ENCODE measurements around the gene UBD. TPM values are rescaled to one million over a fixed set of nuclear protein-coding genes. Genes with fewer than 3 reads are reported as not detected.
A peak's percentile ranks its signal among the peaks of the same experiment; 100 is the strongest.

The UBD gene
- not detected in 2 replicates for total RNA-seq (2011; cell fraction: chromatin; rRNA removed; ENCODE audit: low replicate concordance)
- total RNA-seq (2011; cell fraction: nucleolus; rRNA removed) = not detected in 2 replicates
- total RNA-seq (2011; cell fraction: nucleoplasm; rRNA removed) = not detected in 2 replicates
- total RNA-seq (2014; rRNA removed) (not detected in 2 replicates), total RNA-seq (2014; rRNA removed; fragmentation: Illumina TruSeq; extraction: Trizol) (not detected in 2 replicates), total RNA-seq (2015; rRNA removed; fragmentation: Illumina TruSeq; extraction: Trizol) (not detected in 2 replicates), total RNA-seq (2021) (not detected in 2 replicates), polyA plus RNA-seq (2011; rRNA removed) (not detected in 2 replicates), polyA plus RNA-seq (2014; fragmentation: Illumina TruSeq; extraction: Trizol) (not detected in 2 replicates), polyA plus RNA-seq (2014; fragmentation: Nextera tagmentation; extraction: Ambion mirVana) (not detected), polyA plus RNA-seq (2014; rRNA removed) (0.08 TPM in 1 of 2 replicates, not detected in the other), polyA minus RNA-seq (2011; rRNA and poly(A)+ RNA removed) (not detected in 2 replicates), Bru-seq, nascent RNA (not detected), BruChase-seq, experiment 1, labeled RNA remaining after a 2-hour chase (percentile 12 among the genes with signal in this experiment), BruChase-seq, experiment 2, labeled RNA remaining after a 6-hour chase (not detected)
- not detected in 2 replicates for polyA plus RNA-seq (2011; cell fraction: cytosol; rRNA removed)
- polyA plus RNA-seq (2011; cell fraction: nucleus; rRNA removed) = not detected in 2 replicates
- not detected in 2 replicates for polyA plus RNA-seq (2012)
- not detected in 2 replicates for polyA minus RNA-seq (2011; cell fraction: cytosol; rRNA and poly(A)+ RNA removed)
- not detected in 2 replicates for polyA minus RNA-seq (2011; cell fraction: nucleus; rRNA and poly(A)+ RNA removed)
- long read RNA-seq, experiment 1 = 0 reads
- long read RNA-seq, experiment 2 = 0 reads
- long read RNA-seq, experiment 3 = 0 reads

- Histone ChIP-seq H4K20me1 (replicated peaks; ENCODE audit: control insufficient read depth, insufficient read depth, low read length) (no peaks in the 10 kb centered on the region), H3K79me2 (ENCODE audit: control insufficient read depth, insufficient read depth, low read length) (no peaks in the 10 kb centered on the region), H3K9me3 (replicated peaks; ENCODE audit: control insufficient read depth, insufficient read depth, low read depth, low read length) (no peaks in the 10 kb centered on the region), H3K4me2 (ENCODE audit: insufficient read depth, low read length) (peak within 1 kb of the TSS; percentile 48), H3K4me3 (no peak within 1 kb of the TSS), H3K9me1 (ENCODE audit: control insufficient read depth, insufficient read depth, low read length) (no peaks in the 10 kb centered on the region), H2AFZ (ENCODE audit: low read depth, low read length) (peak within 1 kb of the TSS; percentile 89), H3K9ac (ENCODE audit: insufficient read depth in 1 of 2, low read depth in 2 of 2, low read length in 2 of 2) (no peak within 1 kb of the TSS), H3K36me3 (ENCODE audit: control insufficient read depth, insufficient read depth, low read length) (no peaks in the 10 kb centered on the region), H3K4me1 (replicated peaks in 1 of 2; ENCODE audit: control insufficient read depth in 2 of 2, insufficient read depth in 2 of 2, low read length in 2 of 2) (no peaks in the 10 kb centered on the region; a peak in 1 of 5 replicates), H3K27ac (ENCODE audit: extremely low read depth, low read depth, low read length) (no peak within 1 kb of the TSS), H3K27me3 (ENCODE audit: control insufficient read depth in 2 of 2, insufficient read depth in 2 of 2, low read length in 2 of 2) (peaks cover 17 to 30% of the 10 kb centered on the region in 2 experiments; a peak in 4 of 5 replicates)
- no peak for FAIRE-seq
- 0 out of 4 replicates have a peak, but pooled peaks of 1 of the 2 experiments have one; percentile 63 for TF ChIP-seq MCM7 (IDR thresholded peaks at IDR 0.05)
- no peak for TF ChIP-seq PML (IDR thresholded peaks at IDR 0.05; ENCODE audit: low read length)
- intact Hi-C loops (cut with micrococcal nuclease) = no loop called here
- no peak for ATAC-seq
- in situ Hi-C loops (cut with MboI) = no loop called here
- BruUV-seq (replicated peaks) = no TSS peak
- WGBS (ENCODE audit: insufficient coverage, low coverage, missing lambda C conversion rate) = 2% methylated on average over 6 of the region's 6 CpGs
- DNase-seq (ENCODE audit: extremely low read depth in 1 of 4, low spot score in 3 of 4) = no peak
- POLR2A ChIA-PET = interaction anchor here (0.6 to 2.1 kb wide), 5 partner anchors 10 to 1030 kb away, joined by 3 to 8 read pairs (median 4); partner anchors contain the start of gene OR2J3
- CTCF ChIA-PET (ENCODE audit: low intra/inter-chr PET ratio) = no interaction called here
Observed at GRCh38 chr6:29559524-29560287, at the start of gene UBD. Gene UBD, minus strand, starts transcription at chr6:29559732. Its CDS starts 31 bp downstream, at chr6:29559701.
